Vagina (tissue), 2 donors: Measurements from ENCODE around the gene IL25.

ENCODE experiments used
- CTCF ChIP-seq, 3 experiments: fragments of 450-650 bp in 2 of 3; fragments of 200-600 bp in 1 of 3; sonication (generic) in 1 of 3; IDR thresholded peaks; one replicate each; pipeline ENCODE4 v1.5.1; 2017 to 2019; ENCODE audit warnings: antibody characterized with exemption in 3 of 3, mild to moderate bottlenecking in 2 of 3, moderate library complexity in 2 of 3
- POLR2A ChIP-seq, 2 donors: fragments of 450-650 bp; IDR thresholded peaks; one replicate each; pipeline ENCODE4 v1.6.1; 2017; ENCODE audit warnings: antibody characterized with exemption in 2 of 2, mild to moderate bottlenecking in 2 of 2, moderate library complexity in 2 of 2
- POLR2AphosphoS5 ChIP-seq, 2 donors: sonication (generic); formaldehyde crosslinking; IDR thresholded peaks; one replicate each; pipeline ENCODE4 v1.9.0; 2017; ENCODE audit warnings: antibody characterized with exemption in 2 of 2, mild to moderate bottlenecking in 2 of 2, low read depth in 1 of 2; ENCODE audit not compliant: insufficient read depth in 1 of 2

DNA sequence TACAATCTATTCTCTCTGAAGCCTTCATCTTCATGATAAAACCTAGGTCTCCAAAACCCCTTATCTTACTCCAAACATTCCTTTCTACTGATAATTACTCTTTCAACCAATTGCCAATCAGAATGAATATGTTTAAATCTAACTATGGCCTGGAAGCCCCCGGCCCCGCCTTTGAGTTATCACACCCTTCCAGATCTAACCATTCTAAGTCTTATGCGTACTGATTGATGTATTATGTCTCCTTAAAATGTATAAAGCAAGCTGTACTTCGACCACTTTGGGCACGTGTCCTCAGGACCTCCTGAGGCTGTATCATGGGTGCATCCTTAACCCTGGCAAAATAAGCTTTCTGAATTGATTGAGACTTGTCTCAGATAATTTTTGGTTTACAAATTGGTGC is 37.0 kb upstream of the IL25 start:
- TF ChIP-seq CTCF (IDR thresholded peaks at IDR 0.05) (no peak), POLR2A (IDR thresholded peaks at IDR 0.05) (no peak), POLR2AphosphoS5 (IDR thresholded peaks at IDR 0.05; ENCODE audit: insufficient read depth in 1 of 2, low read depth in 1 of 2) (no peak)
